Renal cortical epithelial cell (primary cell): ENCODE measurements around the gene TLE3. TPM values are rescaled to one million over a fixed set of nuclear protein-coding genes. Genes with fewer than 3 reads are reported as not detected.

Source experiments
- DNase-seq: peaks from one replicate; pipeline ENCODE4 v3.0.0-alpha.2; 2011; ENCODE audit warnings: low read depth
- total RNA-seq: library from RNA; depleted of rRNA; stranded (reverse); fragments of >200 nt; gene quantifications from 2 replicates; pipeline ENCODE4 v1.2.3, GENCODE V29; 2014

Gene TLE3
- total RNA-seq, 1 donor from 2014 or later: 31.4 TPM

- no peak for DNase-seq
Observed at GRCh38 chr15:70006259-70007147, 91.2 kb downstream of the TLE3 start.

- DNase-seq: no peak
Observed at GRCh38 chr15:70004826-70005225, 92.9 kb downstream of the TLE3 start.

GRCh38 chr15:70002897-70003296 lies 94.8 kb downstream of the TLE3 start:
- no peak for DNase-seq

- no peak for DNase-seq
Observed at GRCh38 chr15:70001859-70002258, 95.9 kb downstream of the TLE3 start.

- no peak for DNase-seq
Observed at GRCh38 chr15:69999392-70000085, 98.2 kb downstream of the TLE3 start.

GRCh38 chr15:69998541-69999391 lies 99.0 kb downstream of the TLE3 start:
- no peak for DNase-seq

GRCh38 chr15:69997813-69998212 lies 99.9 kb downstream of the TLE3 start:
- peak; percentile 93 for DNase-seq
